CD1c-positive myeloid dendritic cell (primary cell): ENCODE measurements around the gene FAHD1.
A peak's percentile ranks its signal among the peaks of the same experiment; 100 is the strongest.
"Not testable (repeated sequence)": the region's sequence is repeated elsewhere in the genome, so short reads cannot be mapped to it uniquely, and the experiment has no call there.

Experiments
- DNase-seq: peaks from one replicate; pipeline ENCODE4 v3.0.0-alpha.2; 2016; ENCODE audit errors: extremely low spot score

The FAHD1 gene

GRCh38 chr16:1789643-1790045 lies 37.4 kb upstream of the FAHD1 start:
- DNase-seq = no peak

GRCh38 chr16:1790261-1790610 lies 36.8 kb upstream of the FAHD1 start:
- DNase-seq = no peak

GRCh38 chr16:1790611-1791255 lies 36.3 kb upstream of the FAHD1 start:
- DNase-seq = no peak

GRCh38 chr16:1791256-1791942 lies 35.6 kb upstream of the FAHD1 start:
- DNase-seq = no peak

- no peak for DNase-seq
Observed at GRCh38 chr16:1791943-1792812, 34.8 kb upstream of the FAHD1 start.

GRCh38 chr16:1792836-1793577 lies 34.0 kb upstream of the FAHD1 start:
- no peak for DNase-seq

- no peak for DNase-seq
Observed at GRCh38 chr16:1793578-1794220, 33.3 kb upstream of the FAHD1 start, which contains the start of gene IGFALS. TSS of gene IGFALS (minus strand) at chr16:1793705. CDS start at chr16:1793652, 53 bp downstream.

GRCh38 chr16:1794221-1794871 lies 32.7 kb upstream of the FAHD1 start:
- no peak for DNase-seq

- DNase-seq = no peak
Observed at GRCh38 chr16:1794908-1795666, 31.9 kb upstream of the FAHD1 start.

- not testable (repeated sequence) for DNase-seq
Observed at GRCh38 chr16:1799263-1799662, 27.7 kb upstream of the FAHD1 start.

- no peak for DNase-seq
Observed at GRCh38 chr16:1800701-1801100, 26.3 kb upstream of the FAHD1 start.

GRCh38 chr16:1807626-1808025 lies 19.4 kb upstream of the FAHD1 start:
- no peak for DNase-seq

GRCh38 chr16:1808691-1809090 lies 18.3 kb upstream of the FAHD1 start:
- no peak for DNase-seq

- no peak for DNase-seq
Observed at GRCh38 chr16:1809281-1809801, 17.7 kb upstream of the FAHD1 start.

- DNase-seq = no peak
Observed at GRCh38 chr16:1810106-1810505, 16.9 kb upstream of the FAHD1 start.

GRCh38 chr16:1810536-1810935 lies 16.5 kb upstream of the FAHD1 start:
- no peak for DNase-seq

GRCh38 chr16:1812732-1813163 lies 14.3 kb upstream of the FAHD1 start:
- DNase-seq = peak; percentile 70

- DNase-seq = no peak
Observed at GRCh38 chr16:1815461-1815860, 11.5 kb upstream of the FAHD1 start.

GRCh38 chr16:1816396-1817275 lies 10.4 kb upstream of the FAHD1 start:
- DNase-seq = no peak
